Measurements from ENCODE around the gene PRKCD.

Gene PRKCD

GRCh38 chr3:53157974-53158580 lies 2.9 kb upstream of the PRKCD start:
- no peak overlapping the region for H3K4me3 ChIP-seq (ENCODE audit: low read length)
- DNase-seq (ENCODE audit: low read depth) = no peak
- TF ChIP-seq, protein P1, sequence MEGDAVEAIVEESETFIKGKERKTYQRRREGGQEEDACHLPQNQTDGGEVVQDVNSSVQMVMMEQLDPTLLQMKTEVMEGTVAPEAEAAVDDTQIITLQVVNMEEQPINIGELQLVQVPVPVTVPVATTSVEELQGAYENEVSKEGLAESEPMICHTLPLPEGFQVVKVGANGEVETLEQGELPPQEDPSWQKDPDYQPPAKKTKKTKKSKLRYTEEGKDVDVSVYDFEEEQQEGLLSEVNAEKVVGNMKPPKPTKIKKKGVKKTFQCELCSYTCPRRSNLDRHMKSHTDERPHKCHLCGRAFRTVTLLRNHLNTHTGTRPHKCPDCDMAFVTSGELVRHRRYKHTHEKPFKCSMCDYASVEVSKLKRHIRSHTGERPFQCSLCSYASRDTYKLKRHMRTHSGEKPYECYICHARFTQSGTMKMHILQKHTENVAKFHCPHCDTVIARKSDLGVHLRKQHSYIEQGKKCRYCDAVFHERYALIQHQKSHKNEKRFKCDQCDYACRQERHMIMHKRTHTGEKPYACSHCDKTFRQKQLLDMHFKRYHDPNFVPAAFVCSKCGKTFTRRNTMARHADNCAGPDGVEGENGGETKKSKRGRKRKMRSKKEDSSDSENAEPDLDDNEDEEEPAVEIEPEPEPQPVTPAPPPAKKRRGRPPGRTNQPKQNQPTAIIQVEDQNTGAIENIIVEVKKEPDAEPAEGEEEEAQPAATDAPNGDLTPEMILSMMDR (conservative IDR thresholded peaks at IDR 0.05; ENCODE audit: low read length) = no peak

DNA sequence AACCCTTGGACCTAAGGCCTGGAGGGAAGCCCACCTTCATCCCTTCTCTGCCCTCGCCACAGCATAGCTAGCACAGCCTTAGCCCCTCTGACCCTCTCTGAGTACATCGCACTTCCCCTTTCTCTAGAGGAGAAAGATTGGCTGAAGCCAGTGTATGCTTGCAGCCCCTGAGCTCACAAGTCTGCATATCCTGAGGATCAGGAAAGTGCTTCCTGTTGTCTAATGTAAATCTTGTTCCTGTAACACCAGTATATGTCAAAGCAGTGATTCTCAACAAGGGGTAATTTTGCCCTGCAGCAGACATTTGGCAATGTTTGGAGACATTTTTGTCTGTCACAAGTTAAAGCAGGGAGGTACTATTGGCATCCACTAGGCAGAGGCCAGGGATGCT lies 2.2 kb upstream of the PRKCD start:
- no peak overlapping the region for H3K4me3 ChIP-seq (ENCODE audit: low read length)

GRCh38 chr3:53159156-53160060 lies 1.6 kb upstream of the PRKCD start:
- TF ChIP-seq, protein P1 (conservative IDR thresholded peaks at IDR 0.05; ENCODE audit: low read length) = no peak
- no peak for DNase-seq (ENCODE audit: low read depth)
- H3K4me3 ChIP-seq (ENCODE audit: low read length) = no peak overlapping the region

More for the DNA sequence above, 2.2 kb upstream of the PRKCD start:
- TF ChIP-seq, protein P1 (conservative IDR thresholded peaks at IDR 0.05; ENCODE audit: low read length) = no peak
- DNase-seq (ENCODE audit: low read depth) = no peak

- H3K4me3 ChIP-seq (ENCODE audit: low read length) = peak overlapping the region; percentile 90
- TF ChIP-seq, protein P1 (conservative IDR thresholded peaks at IDR 0.05; ENCODE audit: low read length) = no peak
- DNase-seq (ENCODE audit: low read depth) = no peak
These were observed 849 bp upstream of the PRKCD start for GRCh38 chr3:53160061-53160659.

DNA sequence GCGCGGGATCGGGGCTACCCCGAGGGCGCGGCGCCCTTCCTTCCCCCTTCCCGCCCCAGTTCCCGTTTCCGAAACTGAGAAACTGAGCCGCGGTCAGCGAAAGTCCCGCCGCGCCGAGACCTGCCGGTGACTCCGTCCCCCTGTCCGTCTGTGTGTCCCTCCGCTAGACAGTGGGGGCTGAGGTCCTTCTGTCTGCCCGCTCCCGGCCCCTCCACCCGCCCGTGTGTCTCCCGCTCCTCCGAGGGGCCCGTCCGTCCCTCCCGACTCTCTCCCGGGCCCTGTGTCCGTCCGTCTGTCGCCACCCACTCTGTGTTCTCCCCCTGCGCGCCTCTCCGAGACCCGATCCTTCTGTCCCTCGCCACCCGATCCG lies 426 bp downstream of the PRKCD start:
- TF ChIP-seq, protein P1 (conservative IDR thresholded peaks at IDR 0.05; ENCODE audit: low read length) = no peak
- DNase-seq (ENCODE audit: low read depth) = no peak

GRCh38 chr3:53161820-53162671 lies 1.0 kb downstream of the PRKCD start:
- TF ChIP-seq, protein P1 (conservative IDR thresholded peaks at IDR 0.05; ENCODE audit: low read length) = no peak
- peak; percentile 25 for DNase-seq (ENCODE audit: low read depth)

More for the DNA sequence above, 426 bp downstream of the PRKCD start:
- peak overlapping the region; percentile 90 for H3K4me3 ChIP-seq (ENCODE audit: low read length)

More at GRCh38 chr3:53161820-53162671, 1.0 kb downstream of the PRKCD start:
- peak overlapping the region; percentile 90 for H3K4me3 ChIP-seq (ENCODE audit: low read length)
